ENCODE data around the gene PATL1.
"Not testable (repeated sequence)": the region's sequence is repeated elsewhere in the genome, so short reads cannot be mapped to it uniquely, and the experiment has no call there.

DNA sequence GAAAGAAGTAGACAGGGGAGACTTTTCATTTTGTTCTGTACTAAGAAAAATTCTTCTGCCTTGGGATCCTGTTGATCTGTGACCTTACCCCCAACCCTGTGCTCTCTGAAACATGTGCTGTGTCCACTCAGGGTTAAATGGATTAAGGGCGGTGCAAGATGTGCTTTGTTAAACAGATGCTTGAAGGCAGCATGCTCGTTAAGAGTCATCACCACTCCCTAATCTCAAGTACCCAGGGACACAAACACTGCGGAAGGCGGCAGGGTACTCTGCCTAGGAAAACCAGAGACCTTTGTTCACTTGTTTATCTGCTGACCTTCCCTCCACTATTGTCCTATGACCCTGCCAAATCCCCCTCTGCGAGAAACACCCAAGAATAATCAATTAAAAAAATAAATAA lies 31.3 kb upstream of the PATL1 start:
- TF ChIP-seq, protein P1, sequence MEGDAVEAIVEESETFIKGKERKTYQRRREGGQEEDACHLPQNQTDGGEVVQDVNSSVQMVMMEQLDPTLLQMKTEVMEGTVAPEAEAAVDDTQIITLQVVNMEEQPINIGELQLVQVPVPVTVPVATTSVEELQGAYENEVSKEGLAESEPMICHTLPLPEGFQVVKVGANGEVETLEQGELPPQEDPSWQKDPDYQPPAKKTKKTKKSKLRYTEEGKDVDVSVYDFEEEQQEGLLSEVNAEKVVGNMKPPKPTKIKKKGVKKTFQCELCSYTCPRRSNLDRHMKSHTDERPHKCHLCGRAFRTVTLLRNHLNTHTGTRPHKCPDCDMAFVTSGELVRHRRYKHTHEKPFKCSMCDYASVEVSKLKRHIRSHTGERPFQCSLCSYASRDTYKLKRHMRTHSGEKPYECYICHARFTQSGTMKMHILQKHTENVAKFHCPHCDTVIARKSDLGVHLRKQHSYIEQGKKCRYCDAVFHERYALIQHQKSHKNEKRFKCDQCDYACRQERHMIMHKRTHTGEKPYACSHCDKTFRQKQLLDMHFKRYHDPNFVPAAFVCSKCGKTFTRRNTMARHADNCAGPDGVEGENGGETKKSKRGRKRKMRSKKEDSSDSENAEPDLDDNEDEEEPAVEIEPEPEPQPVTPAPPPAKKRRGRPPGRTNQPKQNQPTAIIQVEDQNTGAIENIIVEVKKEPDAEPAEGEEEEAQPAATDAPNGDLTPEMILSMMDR (IDR thresholded peaks at IDR 0.05): not testable (repeated sequence)
- not testable (repeated sequence) for TF ChIP-seq EZH2phosphoT487 (IDR thresholded peaks at IDR 0.05)
